ENCODE data around the gene SORCS1. TPM values are rescaled to one million over a fixed set of nuclear protein-coding genes. Genes with fewer than 3 reads are reported as not detected.

Gene SORCS1
- total RNA-seq, 6 experiments from 2014 or later, result 0.04 to 0.16 (median 0.09) TPM; not detected in 2

- intact Hi-C loops (cut with DNase I), result no loop called here
- no peak overlapping the region for H3K27ac ChIP-seq
- WGBS (ENCODE audit: insufficient coverage, low coverage, low lambda C conversion rate, missing lambda C conversion rate), result 62% methylated on average over 12 of the region's 14 CpGs
- TF ChIP-seq CTCF (IDR thresholded peaks at IDR 0.05) (no peak), POLR2A (IDR thresholded peaks at IDR 0.05) (no peak)
- no peak for ATAC-seq
- no peaks in the 10 kb centered on the region for H3K9me3 ChIP-seq
- no peaks in the 10 kb centered on the region for H3K36me3 ChIP-seq
- no peaks in the 10 kb centered on the region for H3K27me3 ChIP-seq
- H3K4me3 ChIP-seq, result no peak overlapping the region
- H3K4me1 ChIP-seq, result no peaks in the 10 kb centered on the region
- DNase-seq, result no peak
These were observed 515.7 kb downstream of the SORCS1 start for GRCh38 chr10:106648534-106649481.

GRCh38 chr10:106643473-106643872, 521.0 kb downstream of the SORCS1 start:
- TF ChIP-seq CTCF (IDR thresholded peaks at IDR 0.05), result no peak
- TF ChIP-seq POLR2A (IDR thresholded peaks at IDR 0.05), result no peak
- H3K27ac ChIP-seq, result no peak overlapping the region
- no peaks in the 10 kb centered on the region for H3K9me3 ChIP-seq
- no peaks in the 10 kb centered on the region for H3K4me1 ChIP-seq
- ATAC-seq, result no peak
- 22% methylated on average over 1 of the region's 1 CpG for WGBS (ENCODE audit: insufficient coverage, low coverage, low lambda C conversion rate, missing lambda C conversion rate)
- no peaks in the 10 kb centered on the region for H3K36me3 ChIP-seq
- no peak for DNase-seq
- intact Hi-C loops (cut with DNase I), result no loop called here
- H3K27me3 ChIP-seq, result no peaks in the 10 kb centered on the region
- H3K4me3 ChIP-seq, result no peak overlapping the region

GRCh38 chr10:106637873-106638272, 526.6 kb downstream of the SORCS1 start:
- Histone ChIP-seq H3K4me3 (no peak overlapping the region), H3K27me3 (no peaks in the 10 kb centered on the region), H3K4me1 (no peaks in the 10 kb centered on the region), H3K36me3 (no peaks in the 10 kb centered on the region), H3K27ac (no peak overlapping the region), H3K9me3 (no peaks in the 10 kb centered on the region)
- ATAC-seq (no peak), DNase-seq (no peak)
- intact Hi-C loops (cut with DNase I), result no loop called here
- TF ChIP-seq CTCF (IDR thresholded peaks at IDR 0.05) (no peak), POLR2A (IDR thresholded peaks at IDR 0.05) (no peak)

GRCh38 chr10:106636766-106637491, 527.6 kb downstream of the SORCS1 start:
- H3K36me3 ChIP-seq, result no peaks in the 10 kb centered on the region
- no peak for ATAC-seq
- no peak overlapping the region for H3K27ac ChIP-seq
- H3K4me1 ChIP-seq, result no peaks in the 10 kb centered on the region
- WGBS (ENCODE audit: insufficient coverage, low coverage, low lambda C conversion rate, missing lambda C conversion rate), result 33% methylated on average over 4 of the region's 4 CpGs
- no peak overlapping the region for H3K4me3 ChIP-seq
- no peaks in the 10 kb centered on the region for H3K9me3 ChIP-seq
- TF ChIP-seq POLR2A (IDR thresholded peaks at IDR 0.05), result no peak
- no peak for TF ChIP-seq CTCF (IDR thresholded peaks at IDR 0.05)
- H3K27me3 ChIP-seq, result no peaks in the 10 kb centered on the region
- intact Hi-C loops (cut with DNase I), result no loop called here
- DNase-seq, result no peak

All from right lobe of liver (tissue), 6 donors.